Ureter (tissue), 1 donor: ENCODE results near the gene C2orf49. TPM values are rescaled to one million over a fixed set of nuclear protein-coding genes. Genes with fewer than 3 reads are reported as not detected.

Source experiments
- total RNA-seq: library from RNA; stranded (reverse); gene quantifications from one replicate; pipeline ENCODE4 v1.2.4, GENCODE V29; 2023
- donor health status: DM: yes; HTN: yes; CAD: no.

Gene C2orf49
- total RNA-seq, 1 donor from 2014 or later, result 17.1 TPM

Other genes with a start within 250 kb of the C2orf49 start
- gene GPR45, start 95.8 kb upstream of the C2orf49 start, total RNA-seq, result not detected
- gene TGFBRAP1, start 7.8 kb upstream of the C2orf49 start, total RNA-seq, result 22.9 TPM
- 120 TPM for gene FHL2, start 61.5 kb downstream of the C2orf49 start, total RNA-seq